GM19023 (cell line): ENCODE data around the gene ATP8A2.

Source experiments
- ATAC-seq: cut with Tn5 transposase; IDR thresholded peaks from one replicate; pipeline ENCODE4 v1.9.1; 2021; ENCODE audit warnings: mild to moderate bottlenecking, moderate library complexity; ENCODE audit not compliant: unreplicated experiment

Gene ATP8A2

GRCh38 chr13:25844559-25845434 is 473.0 kb downstream of the ATP8A2 start:
- no peak for ATAC-seq

- no peak for ATAC-seq
Observed at GRCh38 chr13:25846222-25846984, 474.6 kb downstream of the ATP8A2 start.

- ATAC-seq: peak; percentile 80
Observed at GRCh38 chr13:25847145-25847544, 475.4 kb downstream of the ATP8A2 start.

- ATAC-seq: no peak
Observed at GRCh38 chr13:25847635-25848626, 476.2 kb downstream of the ATP8A2 start.

- no peak for ATAC-seq
Observed at GRCh38 chr13:25848812-25849745, 477.3 kb downstream of the ATP8A2 start.

- no peak for ATAC-seq
Observed at GRCh38 chr13:25857830-25858229, 486.1 kb downstream of the ATP8A2 start.

GRCh38 chr13:25859528-25859927 is 487.8 kb downstream of the ATP8A2 start:
- ATAC-seq: no peak

GRCh38 chr13:25860265-25860664 is 488.5 kb downstream of the ATP8A2 start:
- ATAC-seq: no peak

- ATAC-seq: no peak
Observed at GRCh38 chr13:25860862-25861261, 489.1 kb downstream of the ATP8A2 start.

- ATAC-seq: no peak
Observed at GRCh38 chr13:25862156-25862555, 490.4 kb downstream of the ATP8A2 start.

GRCh38 chr13:25864116-25864515 is 492.3 kb downstream of the ATP8A2 start:
- ATAC-seq: no peak

- no peak for ATAC-seq
Observed at GRCh38 chr13:25864936-25865335, 493.2 kb downstream of the ATP8A2 start.

- no peak for ATAC-seq
Observed at GRCh38 chr13:25865391-25865790, 493.6 kb downstream of the ATP8A2 start.

- no peak for ATAC-seq
Observed at GRCh38 chr13:25867038-25867437, 495.3 kb downstream of the ATP8A2 start.

GRCh38 chr13:25868490-25868889 is 496.7 kb downstream of the ATP8A2 start:
- ATAC-seq: no peak

GRCh38 chr13:25869941-25870340 is 498.2 kb downstream of the ATP8A2 start:
- ATAC-seq: no peak

- no peak for ATAC-seq
Observed at GRCh38 chr13:25871389-25872125, 499.8 kb downstream of the ATP8A2 start.

- no peak for ATAC-seq
Observed at GRCh38 chr13:25872481-25873241, 500.9 kb downstream of the ATP8A2 start.
